OCI-M2 (cell line): ENCODE measurements around the gene CORO2B.
"Not testable (repeated sequence)": the region's sequence is repeated elsewhere in the genome, so short reads cannot be mapped to it uniquely, and the experiment has no call there.

Experiments
- DNase-seq: peaks from one replicate; lab custom pipeline; 2025; ENCODE audit not compliant: unreplicated experiment; lab: John Stamatoyannopoulos, UW

CORO2B gene

DNA sequence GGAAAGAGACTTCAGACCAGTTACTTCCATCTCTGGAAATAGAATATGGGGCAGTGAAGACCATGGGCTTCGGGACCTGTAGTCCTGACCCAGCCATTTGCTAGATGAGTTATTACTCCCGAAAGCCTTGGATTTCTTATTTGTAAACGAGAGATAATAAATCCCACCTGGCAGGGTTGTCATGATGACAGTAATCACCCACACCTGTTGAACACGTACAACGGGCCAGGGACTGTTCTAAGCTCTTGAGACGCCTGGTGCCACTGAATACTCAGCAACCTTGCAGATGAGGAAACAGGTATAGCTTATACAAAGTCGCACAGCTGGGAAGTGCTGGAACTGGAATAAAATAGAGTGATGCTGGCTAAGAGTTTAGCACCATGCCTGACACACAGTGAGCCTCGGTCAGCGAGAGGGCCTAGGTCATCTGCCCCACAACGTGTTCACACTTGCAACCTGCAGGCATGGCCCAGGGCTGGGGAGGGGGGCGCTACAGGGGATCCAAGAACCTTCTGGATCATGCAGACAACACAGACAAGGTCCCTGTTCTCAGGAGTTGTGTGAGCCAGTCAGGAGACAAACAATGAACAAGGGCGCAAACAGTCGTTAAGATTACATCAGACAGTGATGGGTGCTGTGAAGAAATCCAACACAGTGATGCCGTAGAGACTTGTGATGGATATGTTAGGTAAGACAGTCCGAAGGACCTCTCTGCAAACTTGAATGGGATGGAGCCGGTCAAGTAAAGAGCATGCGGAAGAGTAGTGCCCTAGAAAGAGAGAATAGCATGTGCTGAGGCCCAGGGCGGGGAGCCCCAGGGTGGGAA is 89.2 kb downstream of the CORO2B start:
- no peak for DNase-seq

DNA sequence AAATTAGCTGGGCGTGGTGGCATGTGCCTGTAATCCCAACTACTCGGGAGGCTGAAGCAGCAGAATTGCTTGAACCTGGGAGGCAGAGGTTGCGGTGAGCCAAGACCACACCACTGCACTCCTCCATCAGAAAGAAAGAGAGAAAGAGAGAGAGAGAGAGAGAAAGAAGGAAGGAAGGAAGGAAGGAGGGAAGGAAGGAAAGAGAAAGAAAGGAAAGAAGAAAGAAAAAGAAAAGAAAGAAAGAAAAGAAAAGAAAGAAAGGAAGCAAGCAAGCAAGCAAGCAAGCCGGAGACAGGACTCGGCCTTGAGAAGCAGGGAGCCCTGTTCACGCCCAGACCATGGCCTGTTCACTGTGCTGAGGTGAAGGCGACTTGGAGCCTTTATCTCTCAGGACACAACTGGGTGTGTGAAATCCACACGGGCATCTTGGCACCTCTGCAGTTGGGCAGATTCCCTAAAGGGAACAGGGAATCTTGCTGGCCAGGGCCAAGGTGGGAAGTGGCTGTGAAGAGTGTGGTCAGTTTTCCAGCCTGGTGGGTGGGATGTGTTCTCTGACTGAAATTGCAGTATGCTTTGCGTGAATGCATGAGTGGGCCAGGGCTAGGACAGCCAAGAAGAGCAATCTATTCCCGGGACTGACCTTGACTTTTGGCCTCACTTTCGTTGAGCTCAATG is 90.3 kb downstream of the CORO2B start:
- no peak for DNase-seq

DNA sequence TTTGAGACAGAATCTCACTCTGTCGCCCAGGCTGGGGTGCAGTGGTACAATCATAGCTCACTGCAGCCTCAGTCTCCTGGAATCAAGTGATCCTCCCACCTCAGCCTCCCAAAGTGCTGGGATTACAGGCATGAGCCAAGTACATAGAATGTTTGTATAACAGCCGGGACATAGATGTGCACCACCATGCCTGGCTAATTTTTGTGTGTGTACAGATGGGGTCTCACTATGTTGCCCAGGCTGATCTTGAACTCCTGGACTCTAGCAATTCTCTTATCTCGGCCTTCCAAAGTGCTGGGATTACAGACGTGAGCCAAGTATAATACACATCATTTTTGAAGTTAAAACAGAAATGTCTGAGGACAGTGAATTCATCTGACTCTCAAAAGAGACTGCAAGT is 93.5 kb downstream of the CORO2B start:
- DNase-seq = no peak

DNA sequence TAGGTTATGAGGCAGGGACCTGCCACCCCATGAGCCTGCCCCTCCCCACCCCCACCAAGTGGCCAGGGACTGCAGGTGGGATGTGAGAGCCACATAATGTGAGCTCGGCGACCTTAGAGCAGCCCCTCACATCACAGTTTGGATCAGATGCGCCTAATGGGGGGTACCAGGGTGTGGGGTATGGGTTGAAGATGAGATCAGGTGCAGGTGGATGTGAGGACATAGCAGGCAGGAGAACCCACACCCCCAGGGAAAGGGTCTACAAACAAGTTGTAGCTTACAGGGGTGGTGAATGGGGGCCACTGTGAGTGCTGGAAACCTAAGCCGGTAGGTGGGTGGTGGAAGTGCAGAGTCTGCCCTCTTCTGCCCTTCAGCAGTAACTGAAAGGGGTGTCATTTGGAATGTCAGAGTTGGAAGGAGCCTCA is 94.0 kb downstream of the CORO2B start:
- DNase-seq = no peak

DNA sequence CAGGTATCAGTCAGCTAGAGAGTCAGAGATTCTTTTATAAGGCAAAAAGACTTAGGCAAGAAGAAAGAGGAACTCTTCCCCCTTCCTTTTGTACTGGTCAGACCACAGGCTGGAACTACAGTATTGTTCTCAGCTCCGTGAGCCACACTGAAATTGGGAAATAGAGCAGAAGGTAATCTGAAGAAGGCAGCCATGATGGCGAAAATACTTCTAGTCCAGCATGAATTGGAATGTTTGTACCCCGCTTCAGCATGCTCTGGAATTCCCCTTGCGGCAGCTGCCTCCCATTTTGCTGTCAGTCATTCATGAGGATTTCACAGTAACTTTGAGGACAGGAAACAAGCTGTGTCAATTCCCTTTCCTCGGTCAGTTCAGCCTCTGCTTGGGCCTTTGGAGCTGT is 96.2 kb downstream of the CORO2B start:
- peak; percentile 1 for DNase-seq

DNA sequence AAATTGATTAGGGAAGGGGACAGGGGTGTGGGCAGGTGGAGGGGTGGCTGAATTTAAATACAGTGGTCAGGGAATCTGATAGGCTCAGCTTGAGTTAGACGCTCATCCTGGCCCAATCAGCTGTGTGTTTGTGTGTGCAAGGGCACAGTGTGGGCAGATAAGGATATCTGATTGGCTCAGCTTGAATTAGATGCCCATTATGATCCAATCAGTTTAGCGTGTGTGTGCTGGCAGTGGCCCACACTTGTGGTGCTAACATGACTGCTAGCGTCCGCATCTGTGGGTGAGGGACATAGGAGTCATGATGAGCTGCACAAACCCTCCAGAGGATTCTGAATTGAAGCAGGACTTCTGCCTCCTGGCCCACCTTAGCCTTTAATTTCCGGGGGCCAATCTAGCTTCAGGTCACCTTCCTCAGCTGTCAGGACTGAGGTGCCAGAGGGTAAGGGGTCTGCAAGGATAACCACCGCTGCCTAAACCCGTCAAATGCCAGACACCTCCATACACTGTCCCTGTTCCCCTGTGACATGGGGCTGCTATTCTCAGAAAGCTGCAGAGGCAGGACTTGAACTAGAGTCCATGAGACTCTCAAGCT is 97.3 kb downstream of the CORO2B start:
- no peak for DNase-seq

DNA sequence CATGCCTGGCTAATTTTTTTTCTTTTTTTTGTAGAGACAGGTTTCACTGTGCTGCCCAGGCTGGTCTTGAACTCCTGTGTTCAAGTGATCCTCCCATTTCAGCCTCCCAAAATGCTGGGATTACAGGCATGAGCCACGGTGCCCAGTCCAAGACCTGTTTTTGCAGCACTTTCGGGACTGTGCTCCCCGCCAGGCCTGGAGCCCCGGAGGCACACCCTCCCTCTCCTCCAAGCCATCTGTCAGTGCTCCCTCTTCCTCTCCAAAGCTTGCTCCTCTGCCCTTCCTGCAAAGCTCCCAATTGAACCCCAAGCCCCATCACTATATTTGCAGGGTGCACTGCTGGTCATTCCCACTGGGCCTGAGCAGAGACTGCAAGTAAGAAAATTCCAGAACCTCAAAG is 98.1 kb downstream of the CORO2B start:
- no peak for DNase-seq

DNA sequence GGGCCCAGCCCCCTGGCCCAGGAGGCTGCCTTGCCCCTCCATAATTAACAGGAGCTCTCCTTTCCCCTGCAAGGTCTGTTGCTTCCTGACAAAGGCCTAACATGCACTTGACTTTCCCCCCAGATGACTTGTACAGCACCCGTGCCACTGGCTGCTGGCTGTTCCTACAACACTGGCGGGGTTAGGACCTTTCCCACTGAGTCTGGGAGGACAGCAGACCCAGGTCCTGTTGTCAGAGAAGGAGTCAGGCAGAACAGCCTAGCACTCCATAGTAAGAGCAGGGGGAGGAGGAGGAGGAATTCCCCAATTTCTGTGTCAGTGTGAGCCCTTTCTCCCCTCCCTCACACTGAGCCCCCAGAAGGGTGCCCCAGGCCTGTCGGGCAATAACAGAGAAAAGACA is 99.2 kb downstream of the CORO2B start:
- DNase-seq = no peak

DNA sequence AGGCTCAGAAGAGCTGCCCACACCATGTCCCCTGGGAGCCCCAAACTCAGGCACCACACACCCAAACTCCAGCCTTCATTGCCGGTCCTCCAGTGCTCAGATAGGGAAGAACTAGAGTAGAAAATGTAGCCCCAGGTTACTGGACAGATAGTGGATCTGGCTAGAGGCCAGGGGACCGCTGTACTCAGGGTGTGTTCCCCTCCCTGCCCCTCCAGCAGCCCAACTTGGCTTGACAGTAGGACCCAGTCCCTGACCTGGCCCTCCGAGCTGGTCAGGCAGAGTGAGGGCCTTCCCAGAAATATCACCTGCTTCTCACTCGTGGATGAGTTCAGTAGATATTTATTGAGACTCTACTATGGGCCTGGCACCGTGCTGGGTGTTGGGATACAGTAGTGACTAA is 100.0 kb downstream of the CORO2B start:
- DNase-seq = no peak

DNA sequence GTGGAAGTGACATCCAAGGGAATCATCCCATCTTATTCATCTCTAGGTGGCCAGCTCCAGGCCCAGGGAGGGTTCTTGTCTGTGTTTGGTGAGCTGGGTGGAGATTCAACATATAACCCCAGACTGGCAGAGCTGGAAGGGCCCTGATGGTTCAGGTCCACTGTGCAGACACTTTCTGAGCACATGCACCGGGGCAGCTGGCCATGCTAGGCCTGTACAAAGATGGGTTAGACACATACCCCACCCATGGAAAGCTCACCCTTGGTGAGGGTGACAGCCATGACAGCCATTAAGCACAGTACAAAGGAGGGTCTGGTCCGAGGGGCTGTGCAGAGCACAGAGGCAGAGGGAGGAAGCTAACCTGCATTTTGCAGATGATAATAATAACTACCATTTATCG is 100.4 kb downstream of the CORO2B start:
- no peak for DNase-seq

DNA sequence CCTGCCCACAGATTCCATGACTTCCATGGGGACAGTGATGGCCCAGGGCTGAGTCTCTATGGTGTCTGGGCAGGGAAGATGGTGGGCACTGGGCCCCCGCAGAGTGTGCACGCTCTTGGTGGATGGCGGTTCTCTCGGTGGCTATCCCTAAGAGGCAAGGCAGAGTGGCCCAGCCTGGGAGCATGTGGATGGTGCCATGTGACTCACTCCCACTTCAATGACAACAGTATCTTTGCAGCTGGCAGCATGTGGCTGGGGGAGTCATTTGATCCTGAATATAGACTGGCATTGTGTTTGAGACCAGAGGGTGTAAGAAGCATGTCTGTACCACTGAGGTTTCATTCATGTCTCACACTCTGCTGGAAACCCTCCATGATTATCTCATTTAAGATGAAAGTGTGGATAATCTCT is 101.2 kb downstream of the CORO2B start:
- no peak for DNase-seq

DNA sequence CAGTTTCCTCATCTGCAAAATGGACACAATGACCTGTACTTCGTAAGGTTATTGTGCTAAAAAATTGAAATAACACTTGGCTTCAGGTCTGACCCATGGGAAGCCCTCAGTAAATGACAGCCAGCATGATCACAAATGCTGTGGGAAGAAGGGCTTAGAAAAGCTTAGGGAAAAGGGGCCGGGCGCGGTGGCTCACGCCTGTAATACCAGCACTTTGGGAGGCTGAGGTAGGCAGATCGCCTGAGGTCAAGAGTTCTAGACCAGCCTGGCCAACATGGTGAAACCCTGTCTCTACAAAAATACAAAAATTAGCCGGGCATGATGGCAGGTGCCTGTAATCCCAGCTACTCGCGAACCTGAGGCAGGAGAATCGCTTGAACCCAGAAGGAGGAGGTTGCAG is 102.0 kb downstream of the CORO2B start:
- DNase-seq = not testable (repeated sequence)

DNA sequence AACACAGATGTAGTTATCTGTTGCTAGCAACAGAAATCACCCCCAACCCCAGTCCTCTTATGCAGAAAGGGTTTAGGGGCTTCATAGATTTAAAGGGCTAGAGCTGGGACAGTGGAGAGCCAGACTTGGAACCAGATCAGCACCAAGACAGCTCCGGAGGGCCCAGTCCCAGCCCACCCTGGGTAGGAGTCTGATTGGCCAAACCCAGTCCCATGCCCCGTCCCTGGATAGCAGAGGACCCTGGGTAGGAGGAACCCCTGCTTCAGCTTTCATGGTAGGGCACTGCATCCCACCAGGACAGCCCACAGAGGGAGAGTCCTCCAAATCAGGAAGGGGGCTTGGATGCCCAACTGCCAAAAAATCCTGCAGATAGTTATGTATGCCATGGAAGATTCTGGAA is 103.0 kb downstream of the CORO2B start:
- DNase-seq = no peak

DNA sequence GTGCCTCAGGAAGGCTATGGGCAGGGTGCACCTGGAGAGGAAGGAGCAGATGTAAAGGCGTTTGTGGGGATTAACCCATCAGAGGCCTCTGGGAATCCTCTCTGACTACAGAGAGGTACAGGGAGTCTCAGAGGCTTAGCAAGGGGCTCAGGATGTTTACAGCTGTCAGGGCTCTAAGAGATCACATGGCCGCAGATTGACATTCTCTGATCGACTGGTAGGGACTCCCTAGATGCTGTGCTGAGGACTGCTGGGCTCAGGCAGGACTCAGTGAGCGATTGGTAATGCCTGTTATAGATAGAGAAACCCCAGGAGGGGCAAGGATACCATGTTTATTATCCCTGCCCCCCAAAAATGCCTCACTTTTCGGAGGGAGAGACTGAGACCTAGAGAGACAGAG is 103.5 kb downstream of the CORO2B start:
- no peak for DNase-seq

DNA sequence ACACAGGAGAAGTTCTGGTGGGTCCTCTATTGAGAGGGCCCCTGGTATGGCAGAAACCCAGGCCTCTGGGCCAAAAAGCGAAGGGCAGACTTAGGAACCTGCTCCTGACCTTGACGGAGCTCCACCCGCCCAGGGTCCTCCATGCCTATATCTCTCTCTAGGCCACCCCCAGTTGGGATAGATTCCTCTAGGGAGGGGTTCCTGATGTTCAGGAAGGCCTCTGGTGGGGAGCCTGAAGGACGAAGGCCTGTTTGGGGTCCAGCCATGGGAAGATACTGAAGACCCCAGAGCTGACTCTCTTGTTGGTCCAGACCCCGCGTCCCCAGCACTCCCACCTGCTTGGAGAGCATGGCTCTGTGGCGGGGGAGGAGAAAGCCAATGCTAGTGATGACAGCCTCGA is 104.2 kb downstream of the CORO2B start:
- DNase-seq = no peak

DNA sequence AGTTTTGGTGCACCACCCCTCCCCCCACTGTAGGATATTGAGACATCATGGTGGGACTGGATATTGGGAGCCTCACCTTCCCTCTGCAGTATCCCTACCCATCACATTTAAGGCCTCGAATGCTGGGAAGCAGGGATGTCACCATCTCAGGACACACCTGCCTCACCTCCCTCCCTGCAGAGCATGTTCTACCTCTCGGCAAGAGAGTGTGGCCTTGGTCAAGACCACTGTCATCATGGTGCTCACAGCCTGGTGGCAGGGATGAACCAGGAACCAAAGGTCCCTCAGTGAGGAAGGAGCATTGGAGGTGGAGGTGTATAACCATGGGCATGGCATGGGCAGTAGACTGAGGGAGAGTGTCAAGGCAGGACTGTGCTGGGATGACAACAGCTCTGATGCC is 104.8 kb downstream of the CORO2B start:
- DNase-seq = no peak

DNA sequence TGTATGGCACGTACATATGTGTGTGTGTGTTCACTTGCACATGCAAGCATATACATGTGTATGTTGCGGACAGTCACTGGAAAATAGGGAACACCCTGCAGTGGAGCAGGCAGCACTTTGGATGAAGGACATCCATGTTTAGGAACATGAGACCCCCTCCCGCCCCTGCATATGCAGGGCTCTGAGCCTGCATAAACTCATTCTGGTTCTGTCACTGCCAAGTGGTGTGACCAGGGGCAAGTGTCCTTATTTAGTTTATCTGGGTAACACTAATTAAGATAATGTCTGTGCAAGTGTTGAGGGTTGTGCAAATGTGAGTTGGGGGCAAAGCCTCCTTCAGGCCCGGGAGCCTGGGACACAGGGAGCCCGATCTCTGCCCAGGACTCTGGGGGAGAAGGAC is 105.7 kb downstream of the CORO2B start:
- DNase-seq = no peak

DNA sequence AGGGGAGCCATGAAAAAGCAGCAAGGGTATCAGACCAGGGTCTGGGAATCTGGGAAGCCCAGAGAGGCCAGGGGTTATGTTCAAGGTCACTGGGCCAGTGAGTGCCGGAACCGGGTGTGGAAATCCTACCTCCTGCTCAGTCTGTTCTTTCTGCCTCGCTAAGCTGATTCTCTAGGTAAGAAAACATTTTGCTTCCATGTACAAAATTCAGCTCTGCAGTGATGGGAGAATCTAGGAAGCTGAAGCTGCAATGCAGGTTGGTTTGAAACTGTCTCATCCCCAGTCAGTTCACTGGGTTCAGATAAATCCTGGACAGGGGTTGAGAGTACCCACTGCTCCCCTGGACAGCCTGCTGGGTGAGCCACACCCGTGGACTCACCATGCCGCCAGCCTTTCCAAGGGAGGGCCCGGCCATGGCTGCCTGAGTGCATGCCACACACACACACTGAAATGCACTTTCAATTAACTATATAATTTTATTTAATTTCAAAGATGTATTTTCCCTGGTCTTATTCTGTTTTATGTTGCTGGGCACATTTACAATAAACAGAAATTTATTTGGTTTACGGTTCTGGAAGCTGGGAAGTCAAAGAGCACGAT is 108.4 kb downstream of the CORO2B start:
- DNase-seq = no peak

DNA sequence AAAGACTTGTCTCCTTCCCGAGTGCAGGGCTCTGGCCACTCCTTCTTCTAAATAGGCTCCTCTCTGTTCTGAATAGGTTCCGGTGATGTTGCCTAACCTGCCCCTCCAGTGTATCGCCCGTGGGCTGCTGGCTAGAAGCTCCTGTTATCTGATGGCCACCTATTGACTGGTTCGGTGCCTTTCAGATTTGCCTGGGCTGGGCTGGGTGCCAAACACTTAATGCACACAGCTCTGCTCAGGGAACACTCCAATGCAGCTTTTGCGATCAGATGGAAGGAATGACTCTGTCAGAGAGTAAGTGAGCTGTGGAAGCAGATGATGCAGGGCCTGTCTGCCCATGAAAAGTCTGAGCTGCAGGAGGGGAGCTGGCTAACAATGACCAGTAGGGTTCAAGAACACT is 112.9 kb downstream of the CORO2B start:
- no peak for DNase-seq

DNA sequence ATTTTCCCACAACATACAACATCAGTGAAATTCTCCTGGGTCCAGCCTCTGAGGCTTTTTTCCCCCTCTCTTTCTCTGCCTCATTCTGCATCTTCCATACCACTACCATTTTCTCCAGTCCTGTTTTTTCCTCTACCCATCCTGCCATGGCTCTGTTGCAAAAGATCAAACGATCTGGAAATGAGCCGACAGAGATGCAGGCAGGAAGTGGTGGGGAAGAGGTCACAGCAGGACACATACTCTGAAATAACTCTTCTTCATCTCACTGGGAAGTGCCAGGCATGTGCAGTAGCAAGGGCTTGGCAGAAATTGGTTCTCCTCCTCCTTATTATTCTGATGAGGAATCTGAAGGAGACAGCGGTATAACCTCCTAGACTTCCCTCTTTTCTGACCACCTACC is 114.3 kb downstream of the CORO2B start:
- DNase-seq = no peak

DNA sequence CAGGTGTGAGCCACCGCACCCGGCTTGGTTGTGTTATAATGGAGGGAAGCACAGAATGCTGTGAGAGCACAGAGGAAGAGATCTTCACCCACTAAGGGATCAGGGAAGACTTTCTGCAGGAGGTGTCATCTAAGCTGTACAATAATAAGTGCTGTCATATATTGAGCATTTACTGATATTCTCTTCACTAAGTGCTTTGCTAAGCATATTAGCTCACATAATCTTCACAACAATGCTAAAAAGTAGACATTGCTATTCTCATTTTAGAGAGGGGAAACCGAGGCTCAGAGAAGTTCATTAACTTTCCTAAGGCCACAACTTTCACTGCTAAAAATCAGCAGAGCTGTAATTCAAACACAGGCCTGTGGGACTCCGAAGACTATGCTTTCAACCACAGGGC is 115.3 kb downstream of the CORO2B start:
- DNase-seq = no peak

DNA sequence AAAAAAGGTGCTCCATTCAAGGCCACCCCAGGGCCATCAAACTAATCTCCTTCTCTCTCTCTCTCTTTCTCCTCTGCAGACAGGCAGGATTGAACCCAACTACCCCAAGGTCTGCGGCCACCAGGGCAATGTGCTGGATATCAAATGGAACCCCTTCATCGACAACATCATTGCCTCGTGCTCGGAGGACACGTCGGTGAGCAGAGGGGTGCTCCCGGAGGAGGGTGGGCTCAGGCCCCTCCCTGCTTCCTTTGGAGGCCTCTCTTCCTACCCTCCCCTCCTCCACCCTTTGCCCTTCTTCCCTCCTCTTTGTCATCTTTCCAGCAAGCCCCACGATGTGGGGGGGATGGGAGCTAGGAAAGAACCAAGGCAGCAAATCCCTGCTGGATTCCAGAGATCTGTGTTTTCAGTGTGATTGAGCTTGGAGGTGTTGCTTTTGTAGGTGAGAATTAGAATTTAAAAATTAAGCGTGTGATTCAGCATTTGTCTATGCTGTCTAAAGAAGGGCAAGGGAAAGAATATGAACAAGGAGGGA is 116.3 kb downstream of the CORO2B start:
- DNase-seq = no peak
